Activated T-helper 1 cell treated with anti-CD3 and anti-CD28 coated beads, Interleukin-12 subunit alpha, Interleukin-12 subunit beta, Interleukin-2, Interleukin-4 antibody, amounts not matched to agents 30 ng/mL and 10 ng/mL and 1 ng/mL, durations not matched to agents 14 hours and 24 hours and 36 hours (primary cell): ENCODE data around the gene MRPL57. TPM values are rescaled to one million over a fixed set of nuclear protein-coding genes. Genes with fewer than 3 reads are reported as not detected.
"Not testable (repeated sequence)": the region's sequence is repeated elsewhere in the genome, so short reads cannot be mapped to it uniquely, and the experiment has no call there.

Experiments used
- DNase-seq: peaks from one replicate; pipeline ENCODE4 v3.0.0; 2021; ENCODE audit warnings: low spot score
- H3K27ac Mint-ChIP-seq: one replicate; pipeline ENCODE4 v1.8.0; 2021; ENCODE audit warnings: mild to moderate bottlenecking, mixed read lengths
- H3K27me3 Mint-ChIP-seq: one replicate; pipeline ENCODE4 v1.8.0; 2022; ENCODE audit warnings: mild to moderate bottlenecking, moderate library complexity, mixed read lengths; ENCODE audit not compliant: insufficient read depth
- H3K36me3 Mint-ChIP-seq: one replicate; pipeline ENCODE4 v1.8.0; 2021; ENCODE audit warnings: low read depth, mixed read lengths
- H3K4me1 Mint-ChIP-seq: one replicate; pipeline ENCODE4 v1.8.0; 2021; ENCODE audit warnings: low read depth, mixed read lengths
- H3K4me3 Mint-ChIP-seq: one replicate; pipeline ENCODE4 v1.8.0; 2021; ENCODE audit warnings: mild to moderate bottlenecking, moderate library complexity, mixed read lengths
- H3K9me3 Mint-ChIP-seq: one replicate; pipeline ENCODE4 v1.8.0; 2021; ENCODE audit warnings: mixed read lengths
- intact Hi-C: fragments of 100-400 bp; cut with micrococcal nuclease; formaldehyde crosslinking; loops from one replicate; pipeline ENCODE4 v1.15.1; 2024
- total RNA-seq: library from RNA; stranded (reverse); gene quantifications from 2 replicates; pipeline ENCODE4 v1.2.3, GENCODE V29; 2022

Gene MRPL57
- total RNA-seq, 1 donor from 2014 or later, result 31.4 TPM

DNA sequence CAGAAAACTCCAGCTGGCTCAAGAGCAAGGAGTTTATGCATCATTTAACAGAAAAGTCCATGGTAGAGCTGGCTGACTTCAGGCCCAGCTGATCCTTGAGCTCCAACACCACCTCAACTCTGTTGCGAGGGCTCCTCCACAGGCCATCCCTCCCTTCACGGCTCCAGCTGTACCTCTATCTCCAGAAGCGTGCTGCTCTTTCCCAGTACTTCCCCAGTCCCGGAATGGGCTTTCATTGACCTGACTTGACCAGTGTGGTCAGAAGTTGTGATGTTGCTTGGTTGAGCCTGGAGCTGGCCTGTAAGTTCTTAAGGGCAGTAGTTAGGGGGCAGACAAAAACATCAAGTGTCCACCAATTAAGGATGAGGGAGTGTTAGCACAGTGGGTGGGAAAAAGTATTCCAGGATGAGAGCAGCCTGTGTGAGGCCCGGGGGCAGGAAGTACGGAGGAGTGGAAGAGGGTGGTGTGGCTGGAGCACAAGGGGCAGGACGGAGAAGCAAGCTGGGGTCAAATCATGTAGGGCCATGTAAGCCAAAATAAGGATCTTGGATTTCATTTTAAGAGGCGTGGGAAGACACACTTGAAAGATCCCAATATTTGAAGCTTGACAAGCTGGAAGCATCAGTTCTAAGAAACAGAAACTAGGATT, 24.1 kb upstream of the MRPL57 start:
- intact Hi-C loops, result no loop called here
- no peak for DNase-seq
- Mint-ChIP-seq H3K36me3 (peaks cover 27% of the 10 kb centered on the region), H3K27me3 (no peaks in the 10 kb centered on the region), H3K4me3 (no peak overlapping the region), H3K27ac (peak overlapping the region; percentile 2), H3K4me1 (no peaks in the 10 kb centered on the region), H3K9me3 (no peaks in the 10 kb centered on the region)

DNA sequence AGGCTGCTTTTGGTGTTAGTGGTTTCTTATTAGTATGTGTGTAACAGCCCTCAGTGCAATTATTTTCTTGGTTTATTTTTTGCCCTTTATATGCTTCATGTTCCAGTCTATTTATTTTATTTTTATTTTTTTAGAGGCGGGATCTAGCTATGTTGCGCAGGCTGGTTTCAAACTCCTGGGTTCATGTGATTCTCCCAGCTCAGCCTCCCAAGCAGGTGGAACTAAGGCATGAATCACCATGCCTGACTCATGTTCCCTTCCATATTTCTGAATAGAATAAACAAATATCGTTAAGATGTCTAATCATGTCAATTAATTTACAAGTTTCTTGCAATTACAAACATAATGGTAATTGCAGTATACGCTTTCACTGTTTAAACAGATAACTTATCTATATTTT, 11.8 kb upstream of the MRPL57 start:
- H3K4me1 Mint-ChIP-seq, result no peaks in the 10 kb centered on the region

GRCh38 chr13:21165606-21166005, 10.9 kb upstream of the MRPL57 start:
- H3K27me3 Mint-ChIP-seq, H3K9me3 Mint-ChIP-seq, H3K27ac Mint-ChIP-seq, H3K4me1 Mint-ChIP-seq, intact Hi-C loops, H3K4me3 Mint-ChIP-seq, DNase-seq: not testable (repeated sequence)
- H3K36me3 Mint-ChIP-seq, result peaks cover 12% of the 10 kb centered on the region

More for the DNA sequence above, 11.8 kb upstream of the MRPL57 start:
- no peaks in the 10 kb centered on the region for H3K9me3 Mint-ChIP-seq
- H3K36me3 Mint-ChIP-seq, result peaks cover 16% of the 10 kb centered on the region
- H3K4me3 Mint-ChIP-seq, result no peak overlapping the region
- H3K27ac Mint-ChIP-seq, result no peak overlapping the region
- H3K27me3 Mint-ChIP-seq, result no peaks in the 10 kb centered on the region
- intact Hi-C loops, result no loop called here
- no peak for DNase-seq

- DNase-seq, result no peak
- Mint-ChIP-seq H3K4me3 (no peak overlapping the region), H3K36me3 (peaks cover 17% of the 10 kb centered on the region), H3K27ac (no peak overlapping the region), H3K4me1 (peaks cover 23% of the 10 kb centered on the region), H3K27me3 (no peaks in the 10 kb centered on the region), H3K9me3 (no peaks in the 10 kb centered on the region)
- intact Hi-C loops, result loop anchor here (10.0 kb wide), 1 partner anchor 467 kb away; the partner anchor contains the start of gene IL17D
These were observed 5.0 kb upstream of the MRPL57 start for GRCh38 chr13:21171420-21171819.

DNA sequence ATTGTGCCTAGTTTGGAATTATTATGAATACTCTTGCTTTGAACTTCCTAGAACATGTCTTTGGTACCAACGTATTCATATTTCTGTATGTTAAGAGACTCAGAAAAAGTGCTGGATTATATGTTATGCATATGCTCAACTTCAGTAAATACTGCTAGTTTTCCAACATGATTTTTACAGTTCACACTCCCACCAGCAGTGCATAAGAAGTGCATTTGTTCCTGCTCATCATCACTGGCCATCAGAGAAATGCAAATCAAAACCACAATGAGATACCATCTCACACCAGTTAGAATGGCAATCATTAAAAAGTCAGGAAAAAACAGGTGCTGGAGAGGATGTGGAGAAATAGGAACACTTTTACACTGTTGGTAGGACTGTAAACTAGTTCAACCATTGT, 2.7 kb upstream of the MRPL57 start:
- Mint-ChIP-seq H3K4me1 (peaks cover 34% of the 10 kb centered on the region), H3K36me3 (peaks cover 15% of the 10 kb centered on the region), H3K27ac (peak overlapping the region; percentile 40), H3K4me3 (peak overlapping the region; percentile 68)
- not testable (repeated sequence) for H3K9me3 Mint-ChIP-seq, H3K27me3 Mint-ChIP-seq, DNase-seq
- intact Hi-C loops, result loop anchor here (10.0 kb wide), 1 partner anchor 469 kb away; the partner anchor contains the start of gene IL17D

- Mint-ChIP-seq H3K36me3 (peaks cover 12% of the 10 kb centered on the region), H3K27ac (peak overlapping the region; percentile 96), H3K27me3 (no peaks in the 10 kb centered on the region), H3K4me1 (peaks cover 34% of the 10 kb centered on the region), H3K9me3 (no peaks in the 10 kb centered on the region), H3K4me3 (peak overlapping the region; percentile 98)
- no peak for DNase-seq
- intact Hi-C loops, result loop anchor here (1.0 to 10.0 kb wide), 8 partner anchors 57 to 649 kb away; partner anchors contain the start of genes EEF1AKMT1, IL17D and XPO4
These were observed 723 bp upstream of the MRPL57 start for GRCh38 chr13:21175656-21176214.

GRCh38 chr13:21176982-21177284, 475 bp downstream of the MRPL57 start:
- DNase-seq, result no peak
- H3K27ac Mint-ChIP-seq, result peak overlapping the region; percentile 96
- H3K4me1 Mint-ChIP-seq, result peaks cover 32% of the 10 kb centered on the region
- no peaks in the 10 kb centered on the region for H3K9me3 Mint-ChIP-seq
- H3K36me3 Mint-ChIP-seq, result peaks cover 12% of the 10 kb centered on the region
- intact Hi-C loops, result loop anchor here (1.0 to 10.0 kb wide), 8 partner anchors 55 to 650 kb away; partner anchors contain the start of genes EEF1AKMT1, IL17D and XPO4
- no peaks in the 10 kb centered on the region for H3K27me3 Mint-ChIP-seq
- peak overlapping the region; percentile 98 for H3K4me3 Mint-ChIP-seq

DNA sequence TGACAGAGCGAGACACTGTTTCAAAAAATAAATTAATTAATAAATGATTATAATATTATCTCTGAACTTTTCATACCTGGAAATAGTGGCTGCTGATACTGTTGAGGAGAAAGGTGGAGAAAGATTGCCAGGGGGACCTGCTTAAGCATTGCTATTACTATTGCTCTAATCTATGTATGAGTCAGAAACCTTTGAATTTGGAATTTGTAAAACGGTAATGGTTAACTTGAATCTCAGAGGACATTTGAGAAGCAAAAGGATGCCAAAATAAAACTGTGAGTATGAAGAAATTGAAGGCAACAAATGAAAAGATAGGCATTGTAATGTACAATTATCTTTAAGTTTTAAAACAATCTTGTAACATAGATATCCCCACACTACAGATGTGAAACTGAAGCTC, 5.2 kb downstream of the MRPL57 start:
- no peaks in the 10 kb centered on the region for H3K9me3 Mint-ChIP-seq
- DNase-seq, result no peak
- H3K27me3 Mint-ChIP-seq, result no peaks in the 10 kb centered on the region
- no peak overlapping the region for H3K27ac Mint-ChIP-seq
- peaks cover 6% of the 10 kb centered on the region for H3K36me3 Mint-ChIP-seq
- peaks cover 11% of the 10 kb centered on the region for H3K4me1 Mint-ChIP-seq
- intact Hi-C loops, result no loop called here
- H3K4me3 Mint-ChIP-seq, result no peak overlapping the region

DNA sequence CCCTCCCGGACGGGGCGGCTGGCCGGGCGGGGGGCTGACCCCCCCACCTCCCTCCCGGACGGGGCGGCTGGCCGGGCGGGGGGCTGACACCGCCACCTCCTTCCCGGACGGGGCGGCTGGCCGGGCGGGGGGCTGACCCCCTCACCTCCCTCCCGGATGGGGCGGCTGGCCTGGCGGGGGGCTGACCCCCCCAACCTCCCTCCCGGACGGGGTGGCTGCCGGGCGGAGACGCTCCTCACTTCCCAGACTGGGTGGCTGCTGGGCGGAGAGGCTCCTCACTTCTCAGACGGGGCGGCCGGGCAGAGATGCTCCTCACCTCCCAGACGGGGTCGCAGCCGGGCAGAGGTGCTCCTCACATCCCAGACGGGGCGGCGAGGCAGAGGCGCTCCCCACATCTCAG, 10.0 kb downstream of the MRPL57 start:
- H3K4me1 Mint-ChIP-seq, H3K27me3 Mint-ChIP-seq, DNase-seq, H3K36me3 Mint-ChIP-seq, H3K27ac Mint-ChIP-seq, H3K9me3 Mint-ChIP-seq, H3K4me3 Mint-ChIP-seq, intact Hi-C loops: not testable (repeated sequence)

GRCh38 chr13:21194756-21195155, 18.3 kb downstream of the MRPL57 start:
- H3K27ac Mint-ChIP-seq, H3K36me3 Mint-ChIP-seq, H3K9me3 Mint-ChIP-seq, H3K4me3 Mint-ChIP-seq, DNase-seq, intact Hi-C loops, H3K4me1 Mint-ChIP-seq: not testable (repeated sequence)
- H3K27me3 Mint-ChIP-seq, result peaks cover 12% of the 10 kb centered on the region

GRCh38 chr13:21197606-21198225, 21.3 kb downstream of the MRPL57 start:
- H3K4me1 Mint-ChIP-seq, H3K4me3 Mint-ChIP-seq, DNase-seq, intact Hi-C loops, H3K27ac Mint-ChIP-seq, H3K36me3 Mint-ChIP-seq: not testable (repeated sequence)
- peaks cover 15% of the 10 kb centered on the region for H3K9me3 Mint-ChIP-seq
- H3K27me3 Mint-ChIP-seq, result peaks cover 12% of the 10 kb centered on the region

DNA sequence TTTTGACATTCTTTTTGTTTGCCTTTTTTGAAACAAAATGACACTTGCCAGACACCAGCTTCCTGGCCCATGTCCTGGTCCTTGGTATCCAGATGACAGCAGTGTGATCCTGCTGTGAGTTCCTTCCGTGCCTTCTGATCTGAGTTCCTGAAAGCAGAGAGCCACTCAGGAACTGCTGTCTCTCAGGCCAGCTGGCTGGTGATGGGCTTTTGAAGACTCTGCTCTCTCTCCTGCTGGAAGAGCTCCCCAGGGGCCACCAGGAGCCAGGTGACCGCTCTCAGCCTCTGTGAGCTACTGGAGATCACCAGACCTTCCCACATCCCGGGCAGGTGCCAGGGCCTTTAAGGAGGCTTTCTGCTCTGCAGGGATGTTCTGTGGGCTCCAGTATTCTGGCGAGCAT, 21.9 kb downstream of the MRPL57 start:
- H3K4me1 Mint-ChIP-seq, DNase-seq, H3K27ac Mint-ChIP-seq, H3K36me3 Mint-ChIP-seq, H3K4me3 Mint-ChIP-seq, intact Hi-C loops: not testable (repeated sequence)
- H3K27me3 Mint-ChIP-seq, result peaks cover 12% of the 10 kb centered on the region
- H3K9me3 Mint-ChIP-seq, result peaks cover 15% of the 10 kb centered on the region

DNA sequence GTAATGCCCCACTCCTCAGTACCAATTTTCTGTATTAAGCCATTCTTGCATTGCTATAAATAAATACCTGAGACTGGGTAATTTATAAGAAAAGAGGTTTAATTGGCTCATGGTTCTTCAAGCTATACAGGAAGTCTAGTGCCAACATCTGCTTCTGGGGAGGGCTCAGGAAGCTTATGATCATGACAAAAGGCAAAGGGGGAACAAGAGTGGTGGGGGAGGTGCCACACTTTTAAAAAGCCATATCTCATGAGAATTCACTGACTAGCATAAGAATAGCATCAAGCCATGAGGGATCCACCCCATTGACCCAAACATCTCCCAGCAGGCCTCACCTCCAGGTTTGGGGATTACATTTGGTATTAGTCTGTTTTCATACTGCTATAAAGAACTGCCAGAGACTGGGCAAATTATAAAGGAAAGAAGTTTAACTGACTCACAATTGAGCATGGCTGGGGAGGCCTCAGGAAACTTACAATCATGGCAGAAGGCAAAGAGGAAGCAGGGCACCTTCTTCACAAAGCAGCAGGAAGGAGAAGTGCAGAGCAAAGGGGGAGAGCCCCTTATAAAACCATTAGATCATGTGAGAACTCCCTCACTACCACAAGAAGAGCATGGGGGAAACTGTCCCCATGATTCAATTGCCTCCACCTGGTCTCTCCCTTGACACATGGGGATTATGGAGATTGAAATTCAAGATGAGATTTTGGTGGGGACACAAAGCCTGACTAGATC, 25.2 kb downstream of the MRPL57 start:
- intact Hi-C loops, H3K27ac Mint-ChIP-seq, DNase-seq, H3K4me3 Mint-ChIP-seq, H3K4me1 Mint-ChIP-seq, H3K36me3 Mint-ChIP-seq, H3K27me3 Mint-ChIP-seq: not testable (repeated sequence)
- peaks cover 15% of the 10 kb centered on the region for H3K9me3 Mint-ChIP-seq
